ENCODE results near the gene BMPR1B.

The BMPR1B gene

DNA sequence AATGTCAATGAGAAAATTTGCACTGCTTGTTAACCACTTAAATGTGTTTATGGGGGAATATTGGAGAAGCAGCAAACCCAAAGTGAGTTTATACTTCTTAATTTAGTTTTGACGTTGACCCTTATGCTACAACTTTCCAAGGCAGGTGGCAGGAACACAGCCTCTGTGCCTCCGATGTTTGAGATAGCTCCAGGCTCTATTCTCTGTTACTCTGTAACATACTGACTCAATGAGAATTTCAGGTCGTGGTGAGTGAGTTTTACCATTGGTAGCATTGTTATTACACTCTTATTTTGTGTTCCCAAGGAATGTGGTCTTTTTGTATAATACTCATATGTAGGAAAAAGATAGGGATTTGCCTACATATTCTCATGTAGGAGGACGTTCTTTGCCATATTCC is 210.7 kb downstream of the BMPR1B start:
- DNase-seq, result no peak

DNA sequence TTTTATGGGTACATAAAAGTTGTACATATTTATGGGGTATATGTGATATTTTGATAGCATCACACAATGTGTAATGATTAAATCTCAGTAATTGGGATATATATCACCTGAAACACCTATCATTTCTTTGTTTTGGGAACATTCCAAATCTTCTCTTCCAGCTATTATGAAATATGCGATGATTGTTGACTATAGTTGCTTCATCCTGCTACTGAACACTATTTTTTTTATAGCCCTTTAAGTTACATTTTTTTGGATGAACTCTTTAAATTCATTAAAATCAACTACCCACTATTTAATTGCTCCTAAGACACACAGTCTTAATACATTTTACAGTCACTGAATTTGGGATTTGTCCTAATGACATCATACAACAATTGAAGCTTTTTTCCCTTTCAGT is 212.9 kb downstream of the BMPR1B start:
- DNase-seq, result no peak

DNA sequence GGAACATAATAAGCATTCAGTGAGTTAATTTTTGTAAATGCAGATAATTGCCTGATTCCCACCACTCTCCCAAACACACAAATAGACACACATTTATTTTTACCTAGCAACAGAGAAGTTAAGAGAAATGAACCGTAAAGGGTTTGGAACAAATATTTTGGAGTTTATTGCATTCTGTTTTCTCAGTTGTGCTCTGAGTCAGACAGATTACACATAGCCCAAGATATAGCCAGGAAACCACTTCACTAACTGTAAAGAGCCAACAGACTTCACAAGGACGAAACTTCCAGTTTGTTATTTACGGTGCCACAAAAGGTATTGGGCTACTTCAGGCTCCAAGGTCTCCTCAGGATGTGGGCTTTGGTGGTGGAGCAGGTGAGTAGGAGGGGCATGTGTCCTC is 217.0 kb downstream of the BMPR1B start:
- DNase-seq, result no peak

DNA sequence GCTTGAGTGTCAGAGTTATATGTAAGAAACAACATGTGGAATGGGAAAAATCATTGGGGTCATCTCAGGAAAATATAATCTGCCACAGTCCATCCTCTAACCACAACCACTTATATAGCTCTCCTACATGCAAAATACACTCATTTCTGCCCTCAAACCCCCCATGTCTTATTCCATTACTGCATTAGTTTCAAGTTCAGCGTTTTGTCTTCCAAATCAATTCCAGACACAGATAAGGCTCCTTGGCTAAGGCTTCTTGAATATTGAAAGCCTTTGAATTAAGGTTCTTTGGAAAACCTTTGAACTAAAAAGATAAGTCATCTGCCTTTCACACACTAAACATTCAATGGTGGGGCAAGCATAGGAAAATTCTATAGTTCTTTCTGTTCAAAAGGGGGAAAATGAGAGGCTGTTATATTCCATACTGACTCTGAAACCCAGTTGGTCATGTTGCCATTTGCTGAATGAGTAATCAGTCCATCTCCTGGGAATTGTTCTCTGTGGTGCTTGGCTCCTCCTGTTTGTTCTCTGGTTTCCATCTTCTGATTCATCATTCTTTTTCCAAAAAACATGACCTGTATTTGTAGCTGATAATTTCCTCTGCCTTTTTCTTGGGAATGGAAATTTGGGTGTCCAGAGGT is 218.7 kb downstream of the BMPR1B start:
- DNase-seq, result no peak

DNA sequence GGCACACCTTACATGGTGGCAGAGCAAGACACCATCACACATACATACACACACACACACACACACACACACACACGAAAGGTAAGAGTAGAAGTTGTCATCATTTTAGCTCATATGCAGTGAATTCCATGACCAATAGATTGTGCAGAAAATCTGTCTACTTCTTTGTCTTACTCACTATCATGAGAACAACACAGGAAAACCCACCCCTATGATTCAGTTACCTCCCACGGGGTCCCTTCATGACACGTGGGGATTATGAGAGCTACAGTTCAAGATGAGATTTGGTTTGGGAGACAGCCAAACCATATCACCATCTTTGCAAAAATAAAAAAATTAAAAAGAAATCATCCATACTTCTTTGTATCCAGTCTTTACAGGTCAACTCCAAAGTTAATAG is 221.1 kb downstream of the BMPR1B start:
- no peak for DNase-seq

DNA sequence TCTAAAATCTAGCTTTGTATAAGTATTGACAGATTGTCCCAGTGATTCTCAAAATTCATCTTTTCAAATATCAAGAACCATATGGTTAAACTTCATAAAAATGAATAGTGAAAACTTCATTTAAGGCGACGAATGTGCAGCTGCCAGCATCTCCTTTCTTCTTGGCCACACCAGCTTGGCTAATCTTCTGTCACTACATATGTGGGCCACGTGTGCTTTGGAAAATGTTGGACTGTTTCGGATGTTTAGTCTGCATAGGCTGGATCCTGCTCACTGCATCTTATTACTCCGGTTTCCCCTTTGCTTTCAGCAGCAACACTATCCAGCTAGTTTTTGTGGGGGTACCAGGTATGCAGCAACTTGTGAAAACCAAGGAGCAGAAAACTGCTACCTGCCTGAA is 221.9 kb downstream of the BMPR1B start:
- no peak for DNase-seq

DNA sequence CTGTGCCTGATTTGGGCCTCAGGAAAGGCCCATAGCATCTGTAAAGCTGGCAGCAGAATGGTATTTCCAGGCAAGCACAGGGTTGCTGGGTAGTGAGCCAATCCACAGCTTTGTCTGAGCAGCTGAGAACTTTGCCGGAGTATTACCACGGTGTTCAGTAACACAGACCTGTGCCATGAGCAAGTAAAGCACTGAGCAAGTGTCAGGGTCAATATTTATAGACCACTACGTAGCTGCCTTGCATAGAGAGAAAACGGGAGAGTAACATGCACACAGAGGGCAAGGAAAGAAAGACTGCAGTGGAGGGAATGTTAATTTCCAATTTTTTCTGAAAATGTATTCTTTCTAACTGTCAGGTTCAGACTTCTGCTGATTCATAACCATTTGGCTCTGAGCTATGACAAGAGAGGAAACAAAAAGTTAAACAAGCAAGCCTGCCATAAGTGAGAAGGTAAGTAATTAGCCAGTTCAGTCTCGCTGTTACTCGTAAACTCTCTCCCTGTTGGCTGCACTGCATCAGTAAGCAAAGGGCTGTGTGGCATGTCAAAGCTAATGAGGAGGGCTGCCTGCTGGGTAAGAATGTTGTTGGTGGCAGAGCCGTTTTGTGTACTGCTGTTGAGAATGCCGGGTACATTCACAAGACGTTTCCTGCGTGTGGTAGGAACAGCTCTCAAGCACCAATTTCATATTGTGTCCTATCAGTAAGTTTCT is 238.1 kb downstream of the BMPR1B start:
- no peak for DNase-seq

DNA sequence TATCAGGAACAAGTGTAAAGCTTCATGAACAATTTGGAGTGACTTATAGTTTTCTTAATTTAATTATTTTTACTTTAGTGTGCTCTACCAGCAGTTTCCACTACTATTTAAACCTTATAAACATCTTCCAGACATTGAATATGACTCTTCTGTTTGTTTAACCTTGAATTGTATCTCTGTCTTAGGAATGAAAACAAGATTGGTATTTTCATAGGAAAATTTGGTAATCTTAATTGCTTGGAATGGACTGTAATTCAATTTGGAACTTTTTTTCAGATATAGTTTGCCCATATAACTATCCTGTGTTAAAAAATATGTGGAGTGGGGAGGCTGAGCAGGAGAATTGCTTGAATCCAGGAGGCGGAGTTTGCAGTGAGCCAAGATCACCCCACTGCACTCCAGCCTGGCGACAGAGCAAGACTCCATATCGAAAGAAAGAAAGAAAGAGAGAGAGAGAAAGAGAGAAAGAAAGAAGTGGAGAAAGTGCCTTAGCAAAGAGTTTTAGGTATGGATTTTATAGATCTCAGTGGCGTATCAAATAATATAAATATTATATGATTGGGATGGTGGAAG is 242.4 kb downstream of the BMPR1B start:
- no peak for DNase-seq

DNA sequence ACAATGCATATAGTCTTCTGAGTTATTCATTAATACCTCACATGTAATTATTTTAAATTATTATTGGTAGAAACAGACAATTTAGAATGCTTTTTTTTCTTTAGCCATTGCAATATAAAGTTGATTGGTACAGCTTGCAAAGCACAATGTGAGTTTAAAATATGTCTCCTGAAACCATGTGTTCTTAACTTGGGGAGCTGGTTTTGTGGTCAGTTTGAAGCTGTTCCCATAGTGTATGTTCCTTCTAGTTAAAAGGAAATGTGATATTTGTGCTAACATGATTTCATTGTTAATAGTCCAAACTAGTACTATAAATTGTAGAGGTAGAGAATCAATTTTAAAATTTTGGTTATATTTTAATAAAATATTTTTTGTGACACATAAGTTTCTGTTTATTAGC is 247.2 kb downstream of the BMPR1B start:
- no peak for DNase-seq

DNA sequence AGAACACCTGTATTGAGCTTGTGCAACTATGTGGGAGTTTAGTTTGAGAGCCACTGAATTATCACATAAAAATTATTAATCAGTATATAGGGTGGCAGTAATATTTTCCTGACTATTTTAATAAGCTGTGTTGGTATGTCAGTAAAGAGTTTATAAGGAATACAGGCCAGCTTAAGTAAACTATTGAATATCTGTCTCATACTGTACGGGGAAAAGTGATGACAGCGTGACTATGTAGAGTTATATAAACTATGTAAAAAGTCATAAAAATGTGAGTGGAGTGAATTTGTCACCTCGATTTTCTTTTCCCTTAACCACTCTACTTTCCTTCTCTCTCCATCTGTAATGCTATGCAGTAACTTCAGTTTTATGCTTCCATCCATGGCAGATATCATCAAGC is 250.2 kb downstream of the BMPR1B start:
- DNase-seq, result no peak

DNA sequence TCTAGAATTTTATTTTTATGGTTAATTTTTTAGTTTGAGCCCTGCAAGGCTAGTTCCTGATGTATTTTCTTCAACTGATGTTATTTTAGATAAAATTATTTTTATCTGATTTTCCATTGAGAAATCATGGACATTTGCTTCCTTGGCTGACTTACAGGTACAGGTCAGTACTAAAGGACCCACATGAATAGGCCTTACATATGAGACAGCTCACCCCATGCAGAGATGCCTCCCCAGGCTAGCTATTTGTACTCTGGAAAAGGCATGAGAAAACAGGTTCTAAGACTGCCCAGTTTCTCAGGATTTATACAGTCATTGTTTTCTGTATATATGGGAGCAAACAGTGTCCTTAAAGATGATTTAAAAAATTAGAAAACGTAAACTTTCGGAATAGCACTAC is 255.5 kb downstream of the BMPR1B start:
- DNase-seq, result no peak

DNA sequence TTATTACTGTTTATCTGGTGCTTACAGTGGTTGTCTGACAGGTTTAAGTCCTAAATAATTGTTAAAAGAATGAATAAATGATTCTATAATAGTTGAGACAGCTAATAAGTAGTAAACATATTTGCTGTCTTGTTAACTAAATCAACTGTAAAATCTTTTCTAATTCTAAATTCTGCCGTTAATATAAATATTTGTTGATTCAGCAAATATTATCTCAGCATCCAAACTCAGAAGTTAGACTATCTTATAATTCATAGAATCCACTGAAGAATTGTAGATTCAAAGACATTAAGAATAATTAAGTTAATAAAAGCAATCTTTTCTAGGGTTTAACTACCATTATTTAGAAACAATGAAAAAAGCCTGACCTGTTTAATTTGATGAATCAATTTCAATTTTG is 256.3 kb downstream of the BMPR1B start:
- DNase-seq, result no peak

DNA sequence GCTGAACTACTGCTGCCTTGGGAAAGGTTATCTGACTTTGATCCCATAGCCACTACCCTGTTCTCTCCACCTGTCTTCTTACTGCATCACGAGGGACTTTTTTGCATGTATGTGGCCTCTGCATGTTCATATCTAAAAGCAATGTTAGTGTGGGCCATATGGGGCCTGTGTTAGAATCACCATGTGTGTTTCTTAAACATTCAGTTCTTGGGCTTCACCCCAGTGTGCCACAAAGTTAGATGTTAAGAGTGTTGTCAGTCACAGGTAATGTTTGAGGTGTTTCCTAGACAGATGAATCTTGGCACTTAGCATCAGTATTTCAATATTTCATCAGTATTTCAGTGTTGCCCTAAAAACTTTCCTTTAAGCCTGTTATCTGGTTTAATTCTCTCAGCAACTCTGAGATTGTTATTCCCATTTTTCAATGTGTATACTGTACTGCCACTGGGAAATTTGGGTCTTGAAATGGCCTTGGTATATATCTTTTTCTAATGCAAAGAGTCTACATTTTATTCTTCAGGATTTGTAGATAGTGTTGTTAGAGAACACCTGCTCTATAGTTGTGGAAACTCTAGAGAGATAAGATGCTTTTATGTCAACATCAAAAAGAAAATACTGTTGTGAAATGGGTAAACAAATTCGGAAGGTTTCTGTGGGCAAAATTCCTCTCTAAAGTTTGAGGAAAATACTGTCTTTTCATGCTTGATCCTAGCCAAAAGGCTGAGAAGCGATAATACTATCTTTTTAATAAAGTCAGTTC is 259.7 kb downstream of the BMPR1B start:
- no peak for DNase-seq

DNA sequence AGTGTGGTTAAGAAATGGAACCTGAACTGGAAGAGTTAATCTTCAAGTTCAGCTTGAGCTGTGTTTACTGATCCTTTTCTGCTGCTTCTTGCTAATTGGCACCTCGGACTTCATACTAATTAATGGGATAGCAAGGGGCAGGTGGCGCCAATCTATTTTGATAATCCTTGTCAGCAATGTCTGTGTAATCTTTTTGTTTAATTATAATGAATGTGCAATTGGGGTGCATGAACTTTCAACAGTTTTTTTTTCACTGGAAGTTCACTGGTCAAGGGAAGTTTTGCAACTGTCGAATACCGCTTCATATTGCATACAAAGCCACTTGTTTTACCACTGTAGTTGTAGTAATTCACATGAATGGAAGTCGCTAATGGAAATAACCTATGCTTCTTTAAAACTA is 261.0 kb downstream of the BMPR1B start:
- DNase-seq, result no peak

DNA sequence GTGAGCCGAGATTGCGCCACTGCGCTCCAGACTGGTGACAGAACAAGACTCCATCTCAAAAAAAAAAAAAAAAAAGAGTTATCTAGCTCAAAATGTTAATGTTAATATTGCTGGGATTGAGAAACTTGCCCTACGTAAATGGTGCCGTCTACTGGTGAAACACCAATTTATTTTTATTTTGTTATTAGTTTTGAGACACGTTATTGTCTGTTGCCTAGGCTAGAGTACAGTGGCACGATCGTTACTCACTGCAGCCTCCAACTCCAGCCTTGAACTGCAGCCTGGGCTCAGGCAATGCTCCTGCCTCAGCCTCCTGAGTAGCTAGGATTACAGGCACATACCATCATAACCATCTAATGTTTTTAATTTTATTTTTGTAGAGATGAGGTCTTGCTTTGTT is 262.8 kb downstream of the BMPR1B start:
- no peak for DNase-seq

DNA sequence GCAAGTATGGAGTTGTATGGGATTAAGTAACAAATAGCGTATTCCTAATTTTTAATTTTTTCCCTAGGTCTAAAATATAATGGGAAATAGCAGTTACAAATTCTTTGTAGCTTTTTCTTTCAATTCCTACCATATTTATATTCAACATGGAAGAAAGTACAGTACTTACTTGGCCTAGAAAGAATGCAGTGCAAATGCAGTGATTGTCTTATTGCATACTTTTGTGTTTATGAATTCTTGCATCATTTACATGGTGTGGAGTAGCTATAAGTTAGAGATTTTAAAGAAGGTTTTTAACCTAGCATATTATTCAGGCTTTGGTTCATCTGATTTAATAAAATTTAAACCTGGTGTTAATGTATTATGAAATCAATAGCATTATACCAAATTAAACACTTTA is 263.3 kb downstream of the BMPR1B start:
- DNase-seq, result no peak

DNA sequence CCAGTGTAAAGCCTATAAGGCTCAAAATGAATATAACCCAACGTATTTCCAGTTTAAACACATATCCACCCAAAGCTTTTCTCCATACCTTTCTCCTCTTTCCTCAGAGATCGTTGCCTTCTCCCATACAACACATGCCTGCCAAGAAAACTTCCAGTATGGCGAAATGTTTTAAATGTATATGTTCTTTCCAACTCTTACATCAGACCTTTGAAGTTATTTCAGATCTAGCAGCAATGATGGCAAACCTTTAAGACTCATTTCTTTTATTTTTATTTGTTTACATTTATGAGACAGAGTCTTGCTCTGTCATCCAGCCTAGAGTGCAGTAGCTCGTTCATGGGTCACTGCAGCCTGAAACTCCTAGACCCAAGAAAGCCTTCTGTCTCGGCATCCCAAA is 265.4 kb downstream of the BMPR1B start:
- DNase-seq, result no peak

DNA sequence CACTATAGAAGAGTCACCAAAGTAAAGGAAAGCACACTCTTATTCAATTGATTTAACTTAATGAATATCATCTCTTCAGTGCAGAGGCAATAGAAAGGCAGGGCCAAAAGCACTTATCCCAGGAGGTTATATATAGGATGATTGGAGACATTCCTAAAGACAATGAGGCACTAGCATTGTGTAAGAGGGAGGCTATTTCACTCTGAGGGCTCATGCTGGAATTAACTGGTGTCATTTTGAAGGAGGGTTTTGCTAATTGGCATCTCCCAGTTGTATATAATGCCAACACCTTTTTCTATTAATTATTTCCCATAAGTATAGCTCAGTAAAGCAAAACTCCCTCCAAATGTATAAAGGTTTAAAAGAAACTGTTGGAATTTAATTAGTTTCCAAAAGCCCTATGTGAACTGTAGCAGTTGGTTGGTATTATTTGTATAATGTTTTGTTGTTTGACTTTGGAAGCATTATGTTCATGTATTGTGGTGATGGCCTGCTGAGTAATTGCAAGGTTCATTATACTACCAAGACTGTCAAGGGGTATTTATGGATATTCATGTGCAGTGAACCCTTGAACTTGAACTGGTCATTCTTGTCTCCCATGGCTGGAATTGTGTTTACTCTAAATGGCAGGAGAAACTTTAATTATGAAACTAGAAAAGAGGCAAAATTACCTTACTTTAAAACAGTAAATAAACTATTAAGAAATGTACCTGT is 270.3 kb downstream of the BMPR1B start:
- no peak for DNase-seq

DNA sequence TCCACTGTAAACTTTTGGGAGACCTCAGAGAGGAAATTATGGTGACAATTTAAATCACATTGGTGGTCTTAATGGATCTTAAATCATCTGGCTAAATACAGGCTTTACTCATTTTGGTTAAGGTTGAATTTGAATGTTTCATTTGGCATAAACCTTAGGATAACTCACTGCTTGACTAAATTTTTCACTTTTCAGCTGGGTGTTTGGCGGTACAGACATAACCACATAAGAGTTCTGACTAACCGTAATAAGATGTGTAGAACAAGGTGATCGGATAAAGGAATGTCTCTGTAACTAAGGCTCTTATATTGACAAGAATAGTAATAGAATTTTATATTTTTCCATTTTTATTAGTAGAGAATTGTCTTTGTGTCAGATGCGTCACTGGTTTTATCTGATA is 281.0 kb downstream of the BMPR1B start:
- no peak for DNase-seq

DNA sequence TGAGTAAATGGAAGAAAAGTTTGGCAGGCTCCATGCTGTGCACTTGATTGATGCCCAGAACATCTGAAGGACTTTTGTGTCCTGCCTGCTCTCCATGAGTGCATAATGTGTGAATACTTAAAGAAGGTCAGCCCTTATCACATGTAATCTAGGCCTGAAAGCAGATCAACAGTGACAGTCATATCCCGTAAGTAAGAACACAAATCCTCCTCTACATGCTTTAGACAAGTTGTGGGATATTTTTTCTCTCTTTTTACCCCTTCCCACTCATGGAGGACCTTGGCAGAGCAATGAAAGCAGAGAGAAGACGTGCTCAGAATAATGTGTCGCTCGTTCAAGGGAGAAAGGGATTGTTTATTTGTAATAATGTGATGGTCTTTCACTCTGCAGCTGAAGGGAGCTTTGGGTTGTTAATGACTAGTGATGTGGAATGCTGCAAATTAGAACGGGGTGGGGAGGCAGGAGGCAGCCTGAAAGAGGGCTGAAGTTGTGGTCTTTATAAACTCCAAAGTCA is 286.6 kb downstream of the BMPR1B start:
- DNase-seq, result no peak

DNA sequence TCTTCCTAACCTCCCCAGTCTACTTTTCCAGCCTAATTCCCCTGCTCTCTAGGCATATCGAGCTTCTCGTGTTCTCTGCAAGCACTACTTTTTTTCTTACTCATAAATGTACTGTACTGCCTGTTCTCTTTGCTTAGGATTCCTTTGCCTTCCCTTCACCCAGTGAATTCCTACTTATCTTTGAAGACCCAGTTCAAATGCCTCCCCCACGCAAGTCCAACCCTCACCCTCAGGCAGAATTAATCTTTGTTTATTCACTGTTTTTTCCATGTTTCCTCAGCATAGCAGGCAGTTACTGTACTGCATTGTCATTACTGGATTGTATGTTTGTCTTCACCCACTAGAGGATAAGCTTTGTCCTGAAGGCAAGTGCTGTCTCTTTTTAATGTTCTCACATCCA is 287.7 kb downstream of the BMPR1B start:
- DNase-seq, result no peak

DNA sequence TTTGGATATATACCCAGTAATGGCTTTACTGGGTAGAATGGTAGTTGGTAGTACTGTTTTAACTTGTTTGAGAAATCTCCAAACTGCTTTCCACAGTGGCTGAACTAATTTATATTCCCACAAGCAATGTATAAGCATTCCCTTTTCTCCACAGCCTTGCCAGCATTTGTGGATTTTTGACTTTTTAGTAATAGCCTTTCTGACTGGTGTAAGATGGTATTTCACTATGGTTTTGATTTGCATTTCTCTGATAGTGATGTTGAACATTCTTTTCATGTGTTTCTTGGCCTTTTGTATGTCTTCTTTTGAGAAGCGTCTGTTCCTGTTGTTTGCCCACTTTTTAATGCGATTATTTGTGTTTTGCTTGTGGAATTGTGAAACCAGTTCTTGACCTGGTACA is 290.5 kb downstream of the BMPR1B start:
- DNase-seq, result no peak

Data from NCI-H1092 treated with DMSO at 0.1 percent for 48 hours (cell line).